ENCODE data around the gene ATL2.
"Not testable (repeated sequence)": the region's sequence is repeated elsewhere in the genome, so short reads cannot be mapped to it uniquely, and the experiment has no call there.

Gene ATL2

GRCh38 chr2:38322224-38322914 is 54.7 kb downstream of the ATL2 start:
- DNase-seq: no peak

- not testable (repeated sequence) for DNase-seq
Measured at GRCh38 chr2:38319240-38319639, 57.8 kb downstream of the ATL2 start.

GRCh38 chr2:38317725-38318124 is 59.3 kb downstream of the ATL2 start:
- DNase-seq: no peak

GRCh38 chr2:38315707-38316333 is 61.3 kb downstream of the ATL2 start:
- peak; percentile 88 for DNase-seq

GRCh38 chr2:38308821-38309220 is 68.3 kb downstream of the ATL2 start:
- DNase-seq: no peak

GRCh38 chr2:38301969-38302702 is 74.9 kb downstream of the ATL2 start:
- no peak for DNase-seq

- no peak for DNase-seq
Measured at GRCh38 chr2:38301340-38301968, 75.6 kb downstream of the ATL2 start.

- DNase-seq: no peak
Measured at GRCh38 chr2:38298539-38298938, 78.5 kb downstream of the ATL2 start.

- DNase-seq: no peak
Measured at GRCh38 chr2:38296197-38296780, 80.8 kb downstream of the ATL2 start.

- DNase-seq: no peak
Measured at GRCh38 chr2:38294597-38294996, 82.5 kb downstream of the ATL2 start.

- DNase-seq: no peak
Measured at GRCh38 chr2:38293152-38293865, 83.8 kb downstream of the ATL2 start.

GRCh38 chr2:38290332-38290731 is 86.7 kb downstream of the ATL2 start:
- no peak for DNase-seq

GRCh38 chr2:38284971-38285370 is 92.1 kb downstream of the ATL2 start:
- DNase-seq: no peak

GRCh38 chr2:38281095-38281742 is 95.9 kb downstream of the ATL2 start:
- no peak for DNase-seq

- DNase-seq: no peak
Measured at GRCh38 chr2:38279201-38279600, 97.9 kb downstream of the ATL2 start.

GRCh38 chr2:38278117-38278438 is 99.0 kb downstream of the ATL2 start:
- DNase-seq: not testable (repeated sequence)

- DNase-seq: no peak
Measured at GRCh38 chr2:38277245-38278116, 99.6 kb downstream of the ATL2 start.

- DNase-seq: peak; percentile 92
Measured at GRCh38 chr2:38274286-38275276, 102.5 kb downstream of the ATL2 start.

GRCh38 chr2:38271697-38272096 is 105.4 kb downstream of the ATL2 start:
- DNase-seq: no peak

GRCh38 chr2:38269421-38269820 is 107.7 kb downstream of the ATL2 start:
- DNase-seq: no peak
